CD4-positive, alpha-beta memory T cell (primary cell): ENCODE measurements around the gene USP47. TPM values are rescaled to one million over a fixed set of nuclear protein-coding genes. Genes with fewer than 3 reads are reported as not detected.

Experiments
- CTCF ChIA-PET: fragments of 350-600 bp; sonication (Branson Sonifier 250); formaldehyde crosslinking; loops from one replicate; lab custom pipeline; 2021; ENCODE audit warnings: inconsistent platforms; ENCODE audit not compliant: partially characterized antibody; lab: Charles Lee
- POLR2A ChIA-PET: fragments of 350-600 bp; sonication (Branson Sonifier 250); formaldehyde crosslinking; loops from one replicate; lab custom pipeline; 2021; ENCODE audit not compliant: partially characterized antibody; lab: Charles Lee
- DNase-seq, 5 donors: peaks; one replicate each; pipeline versions ENCODE4 v3.0.0 to v3.0.0-alpha.2; 2020 to 2022; ENCODE audit warnings: mixed read lengths in 1 of 5
- H3K27ac ChIP-seq: one replicate; pipeline ENCODE4 v1.7.0; 2013; ENCODE audit warnings: low read depth, low read length
- H3K27me3 ChIP-seq: 2 replicates; pipeline ENCODE4 v1.7.0; 2013; ENCODE audit warnings: mild to moderate bottlenecking, low read length, moderate library complexity; ENCODE audit not compliant: insufficient read depth
- H3K36me3 ChIP-seq: 2 replicates; pipeline ENCODE4 v1.7.0; 2013; ENCODE audit warnings: mild to moderate bottlenecking, low read length, moderate library complexity; ENCODE audit not compliant: insufficient read depth
- H3K4me1 ChIP-seq: 2 replicates; pipeline ENCODE4 v1.7.0; 2013; ENCODE audit warnings: mild to moderate bottlenecking, low read length, moderate library complexity; ENCODE audit not compliant: insufficient read depth
- H3K4me3 ChIP-seq, 2 donors: one replicate each; pipeline ENCODE4 v1.7.0; 2013; ENCODE audit warnings: low read length in 2 of 2, mild to moderate bottlenecking in 1 of 2
- H3K9me3 ChIP-seq, 2 donors: one replicate each; pipeline ENCODE4 v1.7.0; 2013; ENCODE audit warnings: low read length in 2 of 2, control low read depth in 1 of 2; ENCODE audit not compliant: control insufficient read depth in 1 of 2
- H3K27ac Mint-ChIP-seq, 7 donors: one replicate each; pipeline ENCODE4 v1.8.0; 2020 to 2021; ENCODE audit warnings: mixed read lengths in 7 of 7, mild to moderate bottlenecking in 6 of 7, inconsistent platforms in 3 of 7, moderate library complexity in 3 of 7
- H3K27me3 Mint-ChIP-seq, 2 donors: one replicate each; pipeline ENCODE4 v1.8.0; 2020 to 2021; ENCODE audit warnings: mixed read lengths in 2 of 2
- H3K36me3 Mint-ChIP-seq, 2 donors: one replicate each; pipeline ENCODE4 v1.8.0; 2020 to 2021; ENCODE audit warnings: mixed read lengths in 2 of 2, inconsistent platforms in 1 of 2, mild to moderate bottlenecking in 1 of 2
- H3K4me1 Mint-ChIP-seq, 4 donors: one replicate each; pipeline ENCODE4 v1.8.0; 2020 to 2021; ENCODE audit warnings: mixed read lengths in 4 of 4, mild to moderate bottlenecking in 1 of 4
- H3K4me3 Mint-ChIP-seq, 8 donors: one replicate each; pipeline ENCODE4 v1.8.0; 2020 to 2021; ENCODE audit warnings: mixed read lengths in 8 of 8, mild to moderate bottlenecking in 7 of 8, moderate library complexity in 6 of 8, inconsistent platforms in 3 of 8
- H3K9me3 Mint-ChIP-seq, 8 donors: one replicate each; pipeline ENCODE4 v1.8.0; 2020 to 2021; ENCODE audit warnings: mixed read lengths in 8 of 8, mild to moderate bottlenecking in 5 of 8, inconsistent platforms in 3 of 8, moderate library complexity in 1 of 8
- intact Hi-C: fragments of 100-400 bp; cut with micrococcal nuclease; formaldehyde crosslinking; loops from one replicate; pipeline ENCODE4 v1.15.1; 2023
- polyA plus RNA-seq, 2 donors: library from polyadenylated mRNA; unstranded; fragments of 300-500 nt; fragmentation: Illumina TruSeq; gene quantifications; one replicate each; pipeline ENCODE4 v1.2.3, GENCODE V29; 2021
- total RNA-seq, 2 experiments: library from RNA; stranded (reverse); gene quantifications; one replicate each; pipeline ENCODE4 v1.2.3, GENCODE V29; 2021

USP47 gene
- total and polyA plus RNA-seq, 4 experiments from 2014 or later, result 43.7 to 65.9 (median 56.9) TPM

GRCh38 chr11:11966826-11967668 is 125.3 kb downstream of the USP47 start:
- POLR2A ChIA-PET, result interaction anchor here (0.9 to 1.0 kb wide), 2 partner anchors 14 to 125 kb away, joined by 3 read pairs; no protein-coding TSS in a partner anchor
- Mint-ChIP-seq H3K36me3 (no peaks in the 10 kb centered on the region), H3K27me3 (peaks cover 0 to 1% of the 10 kb centered on the region in 2 donors), H3K4me1 (peaks cover 4 to 15% (median 10%) of the 10 kb centered on the region in 4 donors), H3K4me3 (no peak overlapping the region), H3K9me3 (peaks cover 0 to 3% (median 0%) of the 10 kb centered on the region in 8 donors), H3K27ac (no peak overlapping the region)
- Histone ChIP-seq H3K27ac (no peak overlapping the region), H3K4me1 (peaks cover 5% of the 10 kb centered on the region), H3K9me3 (no peaks in the 10 kb centered on the region), H3K4me3 (no peak overlapping the region), H3K27me3 (no peaks in the 10 kb centered on the region), H3K36me3 (no peaks in the 10 kb centered on the region)
- CTCF ChIA-PET, result interaction anchor here (0.7 to 3.1 kb wide), 17 partner anchors 8 to 227 kb away, joined by 3 to 27 read pairs (median 4); no protein-coding TSS in a partner anchor
- intact Hi-C loops, result loop anchor here (1.0 kb wide), 1 partner anchor 168 kb away; no protein-coding TSS in a partner anchor
- DNase-seq, result peak; percentile 47 to 64 (median 60)

- Histone ChIP-seq H3K4me1 (no peaks in the 10 kb centered on the region), H3K27me3 (no peaks in the 10 kb centered on the region), H3K9me3 (no peaks in the 10 kb centered on the region), H3K4me3 (no peak overlapping the region), H3K36me3 (no peaks in the 10 kb centered on the region), H3K27ac (no peak overlapping the region)
- no peak for DNase-seq
- CTCF ChIA-PET, result interaction anchor here (0.8 to 3.1 kb wide), 13 partner anchors 8 to 226 kb away, joined by 3 to 27 read pairs (median 4); no protein-coding TSS in a partner anchor
- Mint-ChIP-seq H3K27ac (no peak overlapping the region), H3K4me3 (no peak overlapping the region), H3K36me3 (no peaks in the 10 kb centered on the region), H3K9me3 (peaks cover 0 to 1% (median 0%) of the 10 kb centered on the region in 8 donors), H3K4me1 (peaks cover 2 to 9% (median 5%) of the 10 kb centered on the region in 4 donors), H3K27me3 (peaks cover 0 to 1% of the 10 kb centered on the region in 2 donors)
- POLR2A ChIA-PET, result interaction anchor here (1.0 kb wide), 1 partner anchor 14 kb away, joined by 3 read pairs; no protein-coding TSS in a partner anchor
- intact Hi-C loops, result loop anchor here (1.0 kb wide), 1 partner anchor 169 kb away; no protein-coding TSS in a partner anchor
These were observed 126.1 kb downstream of the USP47 start for GRCh38 chr11:11967669-11968510.

- no peaks in the 10 kb centered on the region for H3K9me3 ChIP-seq
- Mint-ChIP-seq H3K9me3 (peaks cover 0 to 1% (median 0%) of the 10 kb centered on the region in 8 donors), H3K36me3 (no peaks in the 10 kb centered on the region), H3K27ac (no peak overlapping the region), H3K4me1 (peaks cover 2 to 9% (median 4%) of the 10 kb centered on the region in 4 donors), H3K27me3 (peaks cover 0 to 1% of the 10 kb centered on the region in 2 donors), H3K4me3 (no peak overlapping the region)
- H3K27ac ChIP-seq, result no peak overlapping the region
- ChIA-PET CTCF (no interaction called here), POLR2A (no interaction called here)
- no peak for DNase-seq
- H3K4me3 ChIP-seq, result no peak overlapping the region
- no peaks in the 10 kb centered on the region for H3K36me3 ChIP-seq
- intact Hi-C loops, result no loop called here
- no peaks in the 10 kb centered on the region for H3K27me3 ChIP-seq
- H3K4me1 ChIP-seq, result no peaks in the 10 kb centered on the region
These were observed 126.9 kb downstream of the USP47 start for GRCh38 chr11:11968511-11969280.

GRCh38 chr11:11969380-11970215 is 127.8 kb downstream of the USP47 start:
- ChIA-PET CTCF (no interaction called here), POLR2A (no interaction called here)
- Mint-ChIP-seq H3K27ac (no peak overlapping the region), H3K4me3 (no peak overlapping the region), H3K27me3 (peaks cover 0 to 1% of the 10 kb centered on the region in 2 donors), H3K9me3 (no peaks in the 10 kb centered on the region), H3K36me3 (no peaks in the 10 kb centered on the region), H3K4me1 (peaks cover 3 to 11% (median 5%) of the 10 kb centered on the region in 4 donors)
- no peak overlapping the region for H3K4me3 ChIP-seq
- H3K27ac ChIP-seq, result no peak overlapping the region
- DNase-seq, result no peak
- intact Hi-C loops, result no loop called here
- peaks cover under 1% of the 10 kb centered on the region for H3K4me1 ChIP-seq
- no peaks in the 10 kb centered on the region for H3K9me3 ChIP-seq
- H3K27me3 ChIP-seq, result no peaks in the 10 kb centered on the region
- H3K36me3 ChIP-seq, result no peaks in the 10 kb centered on the region

GRCh38 chr11:11970556-11970955 is 128.8 kb downstream of the USP47 start:
- DNase-seq, result no peak
- Mint-ChIP-seq H3K27me3 (peaks cover 0 to 1% of the 10 kb centered on the region in 2 donors), H3K4me1 (peaks cover 7 to 21% (median 13%) of the 10 kb centered on the region in 4 donors), H3K9me3 (no peaks in the 10 kb centered on the region), H3K27ac (no peak overlapping the region), H3K36me3 (no peaks in the 10 kb centered on the region), H3K4me3 (no peak overlapping the region)
- Histone ChIP-seq H3K9me3 (no peaks in the 10 kb centered on the region), H3K4me1 (peaks cover 10% of the 10 kb centered on the region), H3K4me3 (no peak overlapping the region), H3K27ac (no peak overlapping the region), H3K36me3 (no peaks in the 10 kb centered on the region), H3K27me3 (no peaks in the 10 kb centered on the region)
- intact Hi-C loops, result no loop called here
- ChIA-PET CTCF (no interaction called here), POLR2A (no interaction called here)

- Mint-ChIP-seq H3K27ac (no peak overlapping the region), H3K4me3 (no peak overlapping the region), H3K27me3 (peaks cover 0 to 1% of the 10 kb centered on the region in 2 donors), H3K9me3 (no peaks in the 10 kb centered on the region), H3K4me1 (peaks cover 4 to 23% (median 14%) of the 10 kb centered on the region in 4 donors), H3K36me3 (no peaks in the 10 kb centered on the region)
- Histone ChIP-seq H3K36me3 (no peaks in the 10 kb centered on the region), H3K9me3 (no peaks in the 10 kb centered on the region), H3K27ac (no peak overlapping the region), H3K27me3 (no peaks in the 10 kb centered on the region), H3K4me1 (peaks cover 11% of the 10 kb centered on the region), H3K4me3 (no peak overlapping the region)
- intact Hi-C loops, result no loop called here
- CTCF ChIA-PET, result interaction anchor here (1.0 to 1.4 kb wide), 2 partner anchors 18 to 72 kb away, joined by 3 to 4 read pairs; no protein-coding TSS in a partner anchor
- POLR2A ChIA-PET, result no interaction called here
- no peak for DNase-seq
These were observed 130.3 kb downstream of the USP47 start for GRCh38 chr11:11971906-11972547.
